Measurements from ENCODE around the gene MAN1C1.

The MAN1C1 gene

DNA sequence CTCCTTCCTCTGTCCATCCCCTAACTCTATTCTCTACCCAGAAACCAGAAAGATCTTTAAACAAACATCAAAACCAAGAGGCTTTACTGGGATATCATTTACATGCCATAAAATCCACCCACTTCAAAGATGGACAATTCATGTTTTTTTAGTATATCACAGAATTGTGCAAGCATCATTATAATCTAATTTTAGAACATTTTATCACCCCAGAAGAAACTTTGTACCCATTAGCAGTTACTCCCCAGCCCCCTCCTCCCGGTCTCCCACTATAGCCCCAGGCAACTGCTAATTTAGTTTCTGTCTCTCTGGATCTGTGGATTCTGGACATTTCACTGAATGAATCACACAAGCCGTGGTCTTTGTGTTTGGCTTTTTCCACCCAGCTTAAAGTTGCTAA is 178.6 kb downstream of the MAN1C1 start:
- TF ChIP-seq, protein P1, sequence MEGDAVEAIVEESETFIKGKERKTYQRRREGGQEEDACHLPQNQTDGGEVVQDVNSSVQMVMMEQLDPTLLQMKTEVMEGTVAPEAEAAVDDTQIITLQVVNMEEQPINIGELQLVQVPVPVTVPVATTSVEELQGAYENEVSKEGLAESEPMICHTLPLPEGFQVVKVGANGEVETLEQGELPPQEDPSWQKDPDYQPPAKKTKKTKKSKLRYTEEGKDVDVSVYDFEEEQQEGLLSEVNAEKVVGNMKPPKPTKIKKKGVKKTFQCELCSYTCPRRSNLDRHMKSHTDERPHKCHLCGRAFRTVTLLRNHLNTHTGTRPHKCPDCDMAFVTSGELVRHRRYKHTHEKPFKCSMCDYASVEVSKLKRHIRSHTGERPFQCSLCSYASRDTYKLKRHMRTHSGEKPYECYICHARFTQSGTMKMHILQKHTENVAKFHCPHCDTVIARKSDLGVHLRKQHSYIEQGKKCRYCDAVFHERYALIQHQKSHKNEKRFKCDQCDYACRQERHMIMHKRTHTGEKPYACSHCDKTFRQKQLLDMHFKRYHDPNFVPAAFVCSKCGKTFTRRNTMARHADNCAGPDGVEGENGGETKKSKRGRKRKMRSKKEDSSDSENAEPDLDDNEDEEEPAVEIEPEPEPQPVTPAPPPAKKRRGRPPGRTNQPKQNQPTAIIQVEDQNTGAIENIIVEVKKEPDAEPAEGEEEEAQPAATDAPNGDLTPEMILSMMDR (IDR thresholded peaks at IDR 0.05; ENCODE audit: extremely low read depth, missing control alignments), result no peak

DNA sequence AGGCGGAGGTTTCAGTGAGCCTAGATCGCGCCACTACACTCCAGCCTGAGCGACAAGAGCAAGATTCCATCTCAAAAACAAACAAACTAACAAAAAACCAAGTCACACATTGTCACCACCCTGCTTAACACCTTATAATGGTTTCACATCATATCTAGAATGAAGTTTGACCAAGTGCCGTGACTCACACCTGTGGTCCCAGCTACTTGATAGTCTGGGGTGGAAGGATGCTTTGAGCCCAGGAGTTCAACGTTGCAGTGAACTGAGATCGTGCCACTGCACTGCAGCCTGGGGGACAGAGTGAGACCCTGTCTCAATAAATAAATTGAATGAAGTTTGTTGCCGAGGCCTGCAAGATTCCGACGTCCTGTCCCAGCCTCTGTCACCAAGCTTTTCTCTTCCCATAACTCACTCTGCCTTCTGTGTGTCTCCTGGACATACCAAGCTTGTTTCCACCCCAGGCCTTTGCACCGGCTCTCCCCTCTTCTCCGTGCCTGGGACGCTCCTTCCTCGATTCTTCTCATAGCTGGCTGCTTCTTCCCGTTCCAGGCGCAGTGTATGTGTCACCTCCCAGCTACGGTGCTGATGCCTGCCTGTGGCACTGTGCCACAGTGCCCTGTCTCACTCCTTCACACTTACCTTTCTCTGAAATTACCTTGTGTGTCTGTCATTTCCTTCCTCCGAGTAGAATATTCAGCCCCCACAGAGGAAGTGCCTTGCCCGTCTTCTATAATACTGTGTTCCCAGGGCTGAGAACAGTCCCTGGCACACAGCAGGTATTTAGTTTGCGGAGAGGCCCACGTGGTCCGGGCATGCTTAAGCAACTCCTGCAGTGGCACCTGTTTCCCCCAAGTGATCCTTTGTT is 179.6 kb downstream of the MAN1C1 start:
- DNase-seq (ENCODE audit: low spot score), result no peak
- TF ChIP-seq, protein P1 (IDR thresholded peaks at IDR 0.05; ENCODE audit: extremely low read depth, missing control alignments), result no peak

More for the DNA sequence above, 178.6 kb downstream of the MAN1C1 start:
- no peak for DNase-seq (ENCODE audit: low spot score)

DNA sequence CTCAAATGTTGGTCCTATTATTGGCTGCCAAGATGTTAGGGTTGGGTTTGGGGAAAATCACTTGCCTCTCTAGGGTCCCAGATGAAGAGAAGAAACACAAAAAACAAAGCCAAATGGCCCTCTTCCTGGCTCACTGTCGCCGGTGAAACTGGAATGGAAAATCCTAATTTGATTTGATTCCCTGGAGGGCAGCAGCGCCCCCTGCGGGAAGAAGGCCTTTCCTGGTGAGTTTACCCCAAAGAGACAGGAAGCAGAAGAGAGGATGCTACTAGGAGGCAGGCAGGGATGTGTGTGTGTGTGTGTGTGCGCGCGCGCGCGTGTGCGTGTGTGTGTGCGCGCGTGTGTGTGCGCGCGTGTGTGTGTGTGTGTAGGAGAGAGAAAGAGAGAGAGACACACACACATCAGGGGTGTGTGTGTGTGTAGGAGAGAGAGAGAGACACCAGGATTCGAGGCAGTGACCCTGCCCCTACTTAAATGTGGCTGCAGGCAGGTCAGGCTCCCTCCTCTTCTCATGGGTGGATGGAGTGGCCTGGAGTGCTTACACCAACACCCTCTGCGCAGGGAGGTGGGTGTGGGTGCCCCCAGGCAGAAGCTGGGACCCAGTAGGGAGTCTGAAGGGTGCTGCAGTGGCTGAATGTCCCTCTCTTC is 180.3 kb downstream of the MAN1C1 start:
- peak; percentile 73 for DNase-seq (ENCODE audit: low spot score)
- TF ChIP-seq, protein P1 (IDR thresholded peaks at IDR 0.05; ENCODE audit: extremely low read depth, missing control alignments), result peak; percentile 86

DNA sequence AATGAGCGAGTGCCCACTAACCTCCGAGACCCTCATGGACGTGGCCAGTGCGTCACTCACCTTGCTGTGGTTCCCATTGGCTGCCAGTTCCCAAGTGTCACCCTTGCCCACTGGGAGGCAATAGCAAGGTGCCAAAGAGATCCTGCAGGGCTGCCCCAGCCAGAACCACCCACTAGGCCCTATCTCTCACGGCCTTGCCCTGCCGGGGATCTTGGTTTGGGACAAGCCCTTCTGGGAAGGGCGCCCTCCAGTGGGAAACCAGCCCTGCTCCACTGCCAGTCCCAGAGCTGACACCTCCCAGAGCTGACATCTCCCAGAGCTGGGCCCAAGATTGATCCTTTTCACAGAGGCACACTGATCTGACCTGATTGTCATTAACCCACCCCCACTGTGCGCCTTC is 181.3 kb downstream of the MAN1C1 start:
- TF ChIP-seq, protein P1 (IDR thresholded peaks at IDR 0.05; ENCODE audit: extremely low read depth, missing control alignments), result peak; percentile 40
- no peak for DNase-seq (ENCODE audit: low spot score)

DNA sequence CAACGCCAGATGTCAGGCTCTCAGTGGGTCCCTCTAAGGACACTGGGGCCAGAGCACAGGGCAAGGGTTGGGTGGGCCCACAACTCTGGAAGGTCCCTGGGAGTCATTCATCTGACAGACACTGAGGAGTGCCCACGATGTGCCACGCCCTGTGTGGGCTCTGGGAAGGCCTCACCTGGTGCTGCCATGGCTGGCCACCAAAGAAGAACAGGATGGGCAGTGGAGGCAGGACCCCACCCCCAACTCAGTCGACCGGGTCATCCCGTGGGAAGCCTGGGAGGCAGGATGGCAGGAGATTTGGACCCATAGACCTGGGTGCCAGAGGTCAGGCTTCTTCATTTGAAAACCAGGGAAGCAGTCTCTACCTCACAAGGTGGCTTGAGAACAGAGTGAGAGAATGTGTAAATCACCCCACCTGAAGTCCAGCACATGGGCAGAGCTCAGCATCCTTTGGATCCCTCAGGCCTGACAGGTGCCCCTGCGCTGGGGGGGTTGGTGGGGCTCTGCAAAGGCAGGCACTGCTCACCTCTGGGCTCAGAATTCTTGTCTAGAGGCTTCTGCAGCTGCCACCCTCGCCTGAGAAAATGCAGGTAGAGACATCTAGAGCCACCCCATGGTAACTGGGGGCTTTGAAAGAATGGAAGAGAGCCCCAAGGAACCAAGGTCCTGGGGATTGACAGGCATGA is 182.2 kb downstream of the MAN1C1 start:
- TF ChIP-seq, protein P1 (IDR thresholded peaks at IDR 0.05; ENCODE audit: extremely low read depth, missing control alignments), result no peak
- no peak for DNase-seq (ENCODE audit: low spot score)

DNA sequence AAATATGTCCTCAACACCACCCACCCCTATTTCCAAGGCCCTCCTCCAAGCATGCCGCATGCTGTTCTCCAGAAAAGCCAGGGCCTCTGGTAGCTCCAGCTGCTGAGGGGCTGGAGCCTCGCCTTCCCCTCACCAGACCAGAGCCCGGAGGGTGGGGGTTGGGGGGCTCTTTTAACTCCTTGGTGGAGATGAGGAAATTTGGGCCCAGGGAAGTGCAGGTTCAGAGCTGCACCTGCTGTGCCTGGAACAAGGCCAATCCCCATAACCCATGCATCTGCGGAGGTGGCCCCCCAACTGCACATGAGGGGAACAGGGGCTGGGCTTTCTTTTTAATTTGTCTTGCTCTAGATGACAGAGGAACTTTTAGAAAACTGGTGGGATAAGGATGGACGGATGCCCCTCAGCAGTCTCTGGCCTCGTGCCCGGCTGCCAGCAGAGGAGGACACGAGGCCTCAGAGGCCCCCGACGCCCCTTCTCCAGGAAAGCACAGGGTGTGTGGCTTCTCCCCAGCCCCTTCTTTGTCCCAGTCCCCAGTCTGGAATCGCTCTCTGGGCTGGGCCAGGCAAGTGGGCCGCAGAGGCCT is 182.9 kb downstream of the MAN1C1 start:
- no peak for DNase-seq (ENCODE audit: low spot score)
- TF ChIP-seq, protein P1 (IDR thresholded peaks at IDR 0.05; ENCODE audit: extremely low read depth, missing control alignments), result no peak

Measured in GM20000 (cell line).